Measurements from ENCODE around the gene M1AP. TPM values are rescaled to one million over a fixed set of nuclear protein-coding genes. Genes with fewer than 3 reads are reported as not detected.

The M1AP gene
- total and polyA plus RNA-seq, 9 of the 15 experiments (the other 6 are each of a cell fraction or from before 2014, with no cell fraction given): 0.06 to 0.33 (median 0.11) TPM; not detected in 4

- in situ Hi-C loops (cut with MboI) (loop anchor here (10.0 kb wide), 1 partner anchor 343 kb away; no protein-coding TSS in a partner anchor), intact Hi-C loops (cut with micrococcal nuclease) (loop anchor here (2.0 to 10.0 kb wide), 3 partner anchors 23 to 935 kb away; no protein-coding TSS in a partner anchor)
- Histone ChIP-seq H3K79me2 (ENCODE audit: control insufficient read depth, insufficient read depth, low read length) (no peaks in the 10 kb centered on the region), H4K20me1 (replicated peaks; ENCODE audit: control insufficient read depth, insufficient read depth, low read length) (no peaks in the 10 kb centered on the region), H3K27me3 (ENCODE audit: control insufficient read depth in 2 of 2, insufficient read depth in 2 of 2, low read length in 2 of 2) (peaks cover 3 to 18% of the 10 kb centered on the region in 2 experiments; a peak in 4 of 5 replicates), H3K4me3 (no peak overlapping the region), H2AFZ (ENCODE audit: low read depth, low read length) (no peak overlapping the region), H3K36me3 (ENCODE audit: control insufficient read depth, insufficient read depth, low read length) (no peaks in the 10 kb centered on the region), H3K9ac (ENCODE audit: insufficient read depth in 1 of 2, low read depth in 2 of 2, low read length in 2 of 2) (no peak overlapping the region), H3K27ac (ENCODE audit: extremely low read depth, low read depth, low read length) (no peak overlapping the region), H3K9me1 (ENCODE audit: control insufficient read depth, insufficient read depth, low read length) (no peaks in the 10 kb centered on the region), H3K4me2 (ENCODE audit: insufficient read depth, low read length) (no peak overlapping the region), H3K9me3 (replicated peaks; ENCODE audit: control insufficient read depth, insufficient read depth, low read depth, low read length) (no peaks in the 10 kb centered on the region), H3K4me1 (replicated peaks in 1 of 2; ENCODE audit: control insufficient read depth in 2 of 2, insufficient read depth in 2 of 2, low read length in 2 of 2) (no peaks in the 10 kb centered on the region)
- no TSS peak for BruUV-seq (replicated peaks)
- TF ChIP-seq E2F4 (CRISPR knock-in tag; IDR thresholded peaks at IDR 0.05; ENCODE audit: low read depth): no peak
- TF ChIP-seq PRDM10 (IDR thresholded peaks at IDR 0.05; ENCODE audit: partially characterized antibody): no peak
- TF ChIP-seq TSC22D4 (tag; IDR thresholded peaks at IDR 0.05): no peak
- no peak for TF ChIP-seq DMBX1 (CRISPR knock-in tag; IDR thresholded peaks at IDR 0.05; ENCODE audit: borderline replicate concordance)
- TF ChIP-seq ZC3H8 (IDR thresholded peaks at IDR 0.05): no peak
- no peak for TF ChIP-seq CHAMP1 (IDR thresholded peaks at IDR 0.05)
- TF ChIP-seq SNIP1 (IDR thresholded peaks at IDR 0.05; ENCODE audit: low read depth): no peak
- no peak for TF ChIP-seq CBFA2T2 (conservative IDR thresholded peaks at IDR 0.05)
- no peak for TF ChIP-seq ZBTB34 (CRISPR knock-in tag; IDR thresholded peaks at IDR 0.05)
- ChIA-PET CTCF (ENCODE audit: low intra/inter-chr PET ratio) (no interaction called here), POLR2A (interaction anchor here (0.7 kb wide), 1 partner anchor 191 kb away, joined by 3 read pairs; no protein-coding TSS in a partner anchor)
- FAIRE-seq (no peak), DNase-seq (ENCODE audit: extremely low read depth in 1 of 4, low spot score in 3 of 4) (no peak), ATAC-seq (no peak)
- 0% methylated on average over 5 of the region's 5 CpGs for WGBS (ENCODE audit: insufficient coverage, low coverage, missing lambda C conversion rate)
These were observed 43.8 kb upstream of the M1AP start for GRCh38 chr2:74691929-74692328.
